Measurements from ENCODE around the gene PRRC2C. TPM values are rescaled to one million over a fixed set of nuclear protein-coding genes. Genes with fewer than 3 reads are reported as not detected.

The PRRC2C gene
- total and polyA plus RNA-seq, 2 of the 13 experiments (the other 11 are each of a cell fraction or from before 2014, with no cell fraction given) = 46.2 to 57.0 TPM

DNA sequence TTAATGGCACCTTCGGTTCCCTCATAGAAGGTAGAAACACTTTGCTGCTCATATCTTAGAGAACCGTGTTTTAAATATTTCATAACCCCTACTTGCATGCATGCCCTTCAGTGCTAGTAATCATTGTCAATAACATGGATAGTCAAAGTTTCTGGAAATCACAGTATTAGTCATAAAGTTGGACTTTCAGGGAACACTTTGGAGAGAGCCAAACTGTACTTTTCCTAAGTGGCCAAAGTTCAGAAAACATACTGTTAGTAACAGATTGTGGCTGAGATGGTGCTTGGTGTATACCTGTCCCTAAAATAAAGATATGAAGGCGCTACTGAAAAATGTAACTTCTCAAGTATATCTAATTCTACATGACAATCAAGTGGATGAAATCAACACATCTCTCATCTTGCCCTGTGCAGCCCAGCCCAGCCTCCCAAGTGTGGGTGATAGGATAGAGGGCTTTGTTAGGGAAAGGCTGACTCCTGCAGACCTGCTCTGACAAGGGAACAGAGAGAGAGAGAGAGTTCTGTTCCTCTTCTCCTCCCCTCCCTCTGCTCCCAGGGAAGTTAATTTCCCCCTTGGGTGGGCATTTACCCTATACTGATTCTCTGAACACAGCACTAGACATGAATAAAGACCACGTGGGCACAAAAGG lies 152.7 kb downstream of the PRRC2C start:
- intact Hi-C loops (cut with micrococcal nuclease; ENCODE audit: unreplicated experiment) = loop anchor here (5.0 kb wide), 1 partner anchor 979 kb away; no protein-coding TSS in a partner anchor
- no peaks in the 10 kb centered on the region for H3K36me3 ChIP-seq (replicated peaks in 1 of 2; ENCODE audit: control insufficient read depth in 1 of 2, insufficient read depth in 2 of 2, low read length in 2 of 2)
- H3K27ac ChIP-seq (ENCODE audit: extremely low read length, insufficient read depth, low read length) = no peak overlapping the region
- ChIA-PET CTCF (ENCODE audit: low intra/inter-chr PET ratio, low total read pairs) (no interaction called here), POLR2A (no interaction called here)
- no peaks in the 10 kb centered on the region for H3K9me3 ChIP-seq (ENCODE audit: low read length)
- in situ Hi-C loops (cut with HindIII; ENCODE audit: extremely low pct_ligation_motif_present, low pct_unique_long_range_greater_than_20kb) = no loop called here
- no peaks in the 10 kb centered on the region for H3K79me2 ChIP-seq (ENCODE audit: insufficient read depth, low read length)
- DNase-seq (ENCODE audit: low spot score) = peak; percentile 5
- H3K27me3 ChIP-seq (ENCODE audit: control insufficient read depth in 1 of 2, insufficient read depth in 2 of 2, low read length in 2 of 2) = peaks cover 2 to 3% of the 10 kb centered on the region in 2 experiments; a peak in 1 of 5 replicates
- 13% methylated on average over 4 of the region's 4 CpGs for WGBS (ENCODE audit: low lambda C conversion rate)
- no TSS peak for BruUV-seq (replicated peaks)
- H3K4me2 ChIP-seq (ENCODE audit: low read depth, low read length) = peak overlapping the region; percentile 9; the same call in 1 of the 2 replicates
- H2AFZ ChIP-seq (ENCODE audit: low read length) = no peak overlapping the region
- ATAC-seq = peak; percentile 72
- no peak overlapping the region for H3K4me3 ChIP-seq (replicated peaks in 1 of 3; ENCODE audit: insufficient read depth in 1 of 3, low read depth in 2 of 3, low read length in 3 of 3)
- H3K4me1 ChIP-seq (ENCODE audit: insufficient read depth, low read length) = peaks cover 14% of the 10 kb centered on the region
- no peaks in the 10 kb centered on the region for H4K20me1 ChIP-seq (ENCODE audit: insufficient read depth, low read length)
- H3K9ac ChIP-seq (ENCODE audit: insufficient read depth, low read depth, low read length) = no peak overlapping the region
- no peak for FAIRE-seq
- TF ChIP-seq HNF4A (CRISPR knock-in tag; IDR thresholded peaks at IDR 0.05) (0 out of 2 replicates have a peak, but pooled peaks have one; percentile 9), RARA (CRISPR knock-in tag; IDR thresholded peaks at IDR 0.05) (peak; percentile 42; the same call in 1 of the 2 replicates), ZNF713 (CRISPR knock-in tag; IDR thresholded peaks at IDR 0.05) (no peak), KLF12 (CRISPR knock-in tag; IDR thresholded peaks at IDR 0.05; ENCODE audit: borderline replicate concordance) (no peak), SMAD3 (CRISPR knock-in tag; IDR thresholded peaks at IDR 0.05) (no peak)
- TF ChIP-seq, protein P1, sequence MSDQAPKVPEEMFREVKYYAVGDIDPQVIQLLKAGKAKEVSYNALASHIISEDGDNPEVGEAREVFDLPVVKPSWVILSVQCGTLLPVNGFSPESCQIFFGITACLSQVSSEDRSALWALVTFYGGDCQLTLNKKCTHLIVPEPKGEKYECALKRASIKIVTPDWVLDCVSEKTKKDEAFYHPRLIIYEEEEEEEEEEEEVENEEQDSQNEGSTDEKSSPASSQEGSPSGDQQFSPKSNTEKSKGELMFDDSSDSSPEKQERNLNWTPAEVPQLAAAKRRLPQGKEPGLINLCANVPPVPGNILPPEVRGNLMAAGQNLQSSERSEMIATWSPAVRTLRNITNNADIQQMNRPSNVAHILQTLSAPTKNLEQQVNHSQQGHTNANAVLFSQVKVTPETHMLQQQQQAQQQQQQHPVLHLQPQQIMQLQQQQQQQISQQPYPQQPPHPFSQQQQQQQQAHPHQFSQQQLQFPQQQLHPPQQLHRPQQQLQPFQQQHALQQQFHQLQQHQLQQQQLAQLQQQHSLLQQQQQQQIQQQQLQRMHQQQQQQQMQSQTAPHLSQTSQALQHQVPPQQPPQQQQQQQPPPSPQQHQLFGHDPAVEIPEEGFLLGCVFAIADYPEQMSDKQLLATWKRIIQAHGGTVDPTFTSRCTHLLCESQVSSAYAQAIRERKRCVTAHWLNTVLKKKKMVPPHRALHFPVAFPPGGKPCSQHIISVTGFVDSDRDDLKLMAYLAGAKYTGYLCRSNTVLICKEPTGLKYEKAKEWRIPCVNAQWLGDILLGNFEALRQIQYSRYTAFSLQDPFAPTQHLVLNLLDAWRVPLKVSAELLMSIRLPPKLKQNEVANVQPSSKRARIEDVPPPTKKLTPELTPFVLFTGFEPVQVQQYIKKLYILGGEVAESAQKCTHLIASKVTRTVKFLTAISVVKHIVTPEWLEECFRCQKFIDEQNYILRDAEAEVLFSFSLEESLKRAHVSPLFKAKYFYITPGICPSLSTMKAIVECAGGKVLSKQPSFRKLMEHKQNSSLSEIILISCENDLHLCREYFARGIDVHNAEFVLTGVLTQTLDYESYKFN (CRISPR knock-in tag; conservative IDR thresholded peaks at IDR 0.05) = no peak
- TF ChIP-seq, protein P2, sequence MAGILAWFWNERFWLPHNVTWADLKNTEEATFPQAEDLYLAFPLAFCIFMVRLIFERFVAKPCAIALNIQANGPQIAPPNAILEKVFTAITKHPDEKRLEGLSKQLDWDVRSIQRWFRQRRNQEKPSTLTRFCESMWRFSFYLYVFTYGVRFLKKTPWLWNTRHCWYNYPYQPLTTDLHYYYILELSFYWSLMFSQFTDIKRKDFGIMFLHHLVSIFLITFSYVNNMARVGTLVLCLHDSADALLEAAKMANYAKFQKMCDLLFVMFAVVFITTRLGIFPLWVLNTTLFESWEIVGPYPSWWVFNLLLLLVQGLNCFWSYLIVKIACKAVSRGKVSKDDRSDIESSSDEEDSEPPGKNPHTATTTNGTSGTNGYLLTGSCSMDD (CRISPR knock-in tag; IDR thresholded peaks at IDR 0.05) = no peak
- TF ChIP-seq, protein P3, sequence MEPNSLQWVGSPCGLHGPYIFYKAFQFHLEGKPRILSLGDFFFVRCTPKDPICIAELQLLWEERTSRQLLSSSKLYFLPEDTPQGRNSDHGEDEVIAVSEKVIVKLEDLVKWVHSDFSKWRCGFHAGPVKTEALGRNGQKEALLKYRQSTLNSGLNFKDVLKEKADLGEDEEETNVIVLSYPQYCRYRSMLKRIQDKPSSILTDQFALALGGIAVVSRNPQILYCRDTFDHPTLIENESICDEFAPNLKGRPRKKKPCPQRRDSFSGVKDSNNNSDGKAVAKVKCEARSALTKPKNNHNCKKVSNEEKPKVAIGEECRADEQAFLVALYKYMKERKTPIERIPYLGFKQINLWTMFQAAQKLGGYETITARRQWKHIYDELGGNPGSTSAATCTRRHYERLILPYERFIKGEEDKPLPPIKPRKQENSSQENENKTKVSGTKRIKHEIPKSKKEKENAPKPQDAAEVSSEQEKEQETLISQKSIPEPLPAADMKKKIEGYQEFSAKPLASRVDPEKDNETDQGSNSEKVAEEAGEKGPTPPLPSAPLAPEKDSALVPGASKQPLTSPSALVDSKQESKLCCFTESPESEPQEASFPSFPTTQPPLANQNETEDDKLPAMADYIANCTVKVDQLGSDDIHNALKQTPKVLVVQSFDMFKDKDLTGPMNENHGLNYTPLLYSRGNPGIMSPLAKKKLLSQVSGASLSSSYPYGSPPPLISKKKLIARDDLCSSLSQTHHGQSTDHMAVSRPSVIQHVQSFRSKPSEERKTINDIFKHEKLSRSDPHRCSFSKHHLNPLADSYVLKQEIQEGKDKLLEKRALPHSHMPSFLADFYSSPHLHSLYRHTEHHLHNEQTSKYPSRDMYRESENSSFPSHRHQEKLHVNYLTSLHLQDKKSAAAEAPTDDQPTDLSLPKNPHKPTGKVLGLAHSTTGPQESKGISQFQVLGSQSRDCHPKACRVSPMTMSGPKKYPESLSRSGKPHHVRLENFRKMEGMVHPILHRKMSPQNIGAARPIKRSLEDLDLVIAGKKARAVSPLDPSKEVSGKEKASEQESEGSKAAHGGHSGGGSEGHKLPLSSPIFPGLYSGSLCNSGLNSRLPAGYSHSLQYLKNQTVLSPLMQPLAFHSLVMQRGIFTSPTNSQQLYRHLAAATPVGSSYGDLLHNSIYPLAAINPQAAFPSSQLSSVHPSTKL (CRISPR knock-in tag; IDR thresholded peaks at IDR 0.05) = 0 out of 2 replicates have a peak, but pooled peaks have one; percentile 17

Measured in HepG2 (cell line).